ENCODE measurements around the gene SEZ6.

The SEZ6 gene

GRCh38 chr17:29014716-29015115 is 8.9 kb upstream of the SEZ6 start:
- DNase-seq (ENCODE audit: low read depth) = no peak
- no peak overlapping the region for H3K4me3 ChIP-seq (ENCODE audit: low read depth, low read length)
- no peak for TF ChIP-seq CTCF (IDR thresholded peaks at IDR 0.05; ENCODE audit: insufficient read depth, low read depth, low read length, missing control alignments)

GRCh38 chr17:29012535-29012934 is 6.7 kb upstream of the SEZ6 start:
- no peak for DNase-seq (ENCODE audit: low read depth)
- no peak overlapping the region for H3K4me3 ChIP-seq (ENCODE audit: low read depth, low read length)
- TF ChIP-seq CTCF (IDR thresholded peaks at IDR 0.05; ENCODE audit: insufficient read depth, low read depth, low read length, missing control alignments) = no peak

GRCh38 chr17:29010586-29010985 is 4.8 kb upstream of the SEZ6 start:
- H3K4me3 ChIP-seq (ENCODE audit: low read depth, low read length) = no peak overlapping the region
- DNase-seq (ENCODE audit: low read depth) = no peak
- TF ChIP-seq CTCF (IDR thresholded peaks at IDR 0.05; ENCODE audit: insufficient read depth, low read depth, low read length, missing control alignments) = no peak

GRCh38 chr17:29010129-29010528 is 4.3 kb upstream of the SEZ6 start:
- no peak for TF ChIP-seq CTCF (IDR thresholded peaks at IDR 0.05; ENCODE audit: insufficient read depth, low read depth, low read length, missing control alignments)
- no peak for DNase-seq (ENCODE audit: low read depth)
- no peak overlapping the region for H3K4me3 ChIP-seq (ENCODE audit: low read depth, low read length)

- TF ChIP-seq CTCF (IDR thresholded peaks at IDR 0.05; ENCODE audit: insufficient read depth, low read depth, low read length, missing control alignments) = no peak
- DNase-seq (ENCODE audit: low read depth) = no peak
- no peak overlapping the region for H3K4me3 ChIP-seq (ENCODE audit: low read depth, low read length)
Observed at GRCh38 chr17:29008591-29008990, 2.8 kb upstream of the SEZ6 start.

- no peak for DNase-seq (ENCODE audit: low read depth)
- TF ChIP-seq CTCF (IDR thresholded peaks at IDR 0.05; ENCODE audit: insufficient read depth, low read depth, low read length, missing control alignments) = no peak
Observed at GRCh38 chr17:29007860-29008455, 2.1 kb upstream of the SEZ6 start.

GRCh38 chr17:29007456-29007855 is 1.6 kb upstream of the SEZ6 start:
- no peak for TF ChIP-seq CTCF (IDR thresholded peaks at IDR 0.05; ENCODE audit: insufficient read depth, low read depth, low read length, missing control alignments)
- H3K4me3 ChIP-seq (ENCODE audit: low read depth, low read length) = no peak overlapping the region
- no peak for DNase-seq (ENCODE audit: low read depth)

More at GRCh38 chr17:29007860-29008455, 2.1 kb upstream of the SEZ6 start:
- no peak overlapping the region for H3K4me3 ChIP-seq (ENCODE audit: low read depth, low read length)
